Activated CD4-positive, alpha-beta memory T cell treated with anti-CD3 and anti-CD28 coated beads, Interleukin-2, amount 10 ng/mL, durations not matched to agents 7 days and 5 days (primary cell): Measurements from ENCODE around the gene FSTL4. TPM values are rescaled to one million over a fixed set of nuclear protein-coding genes. Genes with fewer than 3 reads are reported as not detected.

Experiments
- CTCF ChIA-PET: fragments of 350-600 bp; sonication (Branson Sonifier 250); formaldehyde crosslinking; loops from one replicate; lab custom pipeline; 2021; ENCODE audit warnings: antibody characterized with exemption, inconsistent platforms; lab: Charles Lee
- POLR2A ChIA-PET: fragments of 350-600 bp; sonication (Branson Sonifier 250); formaldehyde crosslinking; loops from one replicate; lab custom pipeline; 2021; ENCODE audit warnings: antibody characterized with exemption; lab: Charles Lee
- DNase-seq: peaks from one replicate; pipeline ENCODE4 v3.0.0-alpha.2; 2020
- H3K27ac Mint-ChIP-seq: one replicate; pipeline ENCODE4 v1.8.0; 2021; ENCODE audit warnings: mild to moderate bottlenecking, mixed read lengths
- H3K27me3 Mint-ChIP-seq: one replicate; pipeline ENCODE4 v1.8.0; 2021; ENCODE audit warnings: mixed read lengths
- H3K36me3 Mint-ChIP-seq: one replicate; pipeline ENCODE4 v1.8.0; 2021; ENCODE audit warnings: low read depth, mixed read lengths
- H3K4me1 Mint-ChIP-seq: one replicate; pipeline ENCODE4 v1.8.0; 2021; ENCODE audit warnings: mixed read lengths
- H3K4me3 Mint-ChIP-seq: one replicate; pipeline ENCODE4 v1.8.0; 2021; ENCODE audit warnings: mild to moderate bottlenecking, mixed read lengths
- H3K9me3 Mint-ChIP-seq: one replicate; pipeline ENCODE4 v1.8.0; 2021; ENCODE audit warnings: mixed read lengths
- total RNA-seq, 2 experiments: library from RNA; stranded (reverse); gene quantifications; one replicate each; pipeline ENCODE4 v1.2.3, GENCODE V29; 2021

Gene FSTL4
- total RNA-seq, 2 experiments from 2014 or later = not detected

GRCh38 chr5:133363807-133364587 is 248.3 kb downstream of the FSTL4 start:
- H3K4me3 Mint-ChIP-seq = no peak overlapping the region
- POLR2A ChIA-PET = no interaction called here
- H3K27me3 Mint-ChIP-seq = peaks cover 3% of the 10 kb centered on the region
- H3K36me3 Mint-ChIP-seq = no peaks in the 10 kb centered on the region
- no peak for DNase-seq
- CTCF ChIA-PET = no interaction called here
- H3K27ac Mint-ChIP-seq = no peak overlapping the region
- no peaks in the 10 kb centered on the region for H3K4me1 Mint-ChIP-seq
- H3K9me3 Mint-ChIP-seq = no peaks in the 10 kb centered on the region

GRCh38 chr5:133362438-133362837 is 249.9 kb downstream of the FSTL4 start:
- Mint-ChIP-seq H3K4me1 (no peaks in the 10 kb centered on the region), H3K36me3 (no peaks in the 10 kb centered on the region), H3K27ac (no peak overlapping the region), H3K9me3 (no peaks in the 10 kb centered on the region), H3K4me3 (no peak overlapping the region), H3K27me3 (peaks cover 3% of the 10 kb centered on the region)
- DNase-seq = no peak
- POLR2A ChIA-PET = no interaction called here
- CTCF ChIA-PET = no interaction called here

- no peaks in the 10 kb centered on the region for H3K9me3 Mint-ChIP-seq
- CTCF ChIA-PET = no interaction called here
- peaks cover 3% of the 10 kb centered on the region for H3K27me3 Mint-ChIP-seq
- H3K36me3 Mint-ChIP-seq = no peaks in the 10 kb centered on the region
- no peak for DNase-seq
- no peak overlapping the region for H3K27ac Mint-ChIP-seq
- no peak overlapping the region for H3K4me3 Mint-ChIP-seq
- POLR2A ChIA-PET = no interaction called here
- H3K4me1 Mint-ChIP-seq = no peaks in the 10 kb centered on the region
These were observed 250.4 kb downstream of the FSTL4 start for GRCh38 chr5:133361922-133362321.

GRCh38 chr5:133360693-133361472 is 251.5 kb downstream of the FSTL4 start:
- Mint-ChIP-seq H3K36me3 (no peaks in the 10 kb centered on the region), H3K4me1 (no peaks in the 10 kb centered on the region), H3K27ac (no peak overlapping the region), H3K9me3 (no peaks in the 10 kb centered on the region), H3K27me3 (peaks cover 2% of the 10 kb centered on the region), H3K4me3 (no peak overlapping the region)
- DNase-seq = no peak
- POLR2A ChIA-PET = no interaction called here
- CTCF ChIA-PET = no interaction called here

- no peaks in the 10 kb centered on the region for H3K36me3 Mint-ChIP-seq
- peaks cover 1% of the 10 kb centered on the region for H3K27me3 Mint-ChIP-seq
- no peaks in the 10 kb centered on the region for H3K4me1 Mint-ChIP-seq
- no peak for DNase-seq
- POLR2A ChIA-PET = no interaction called here
- CTCF ChIA-PET = no interaction called here
- no peak overlapping the region for H3K4me3 Mint-ChIP-seq
- H3K27ac Mint-ChIP-seq = no peak overlapping the region
- no peaks in the 10 kb centered on the region for H3K9me3 Mint-ChIP-seq
These were observed 252.5 kb downstream of the FSTL4 start for GRCh38 chr5:133359861-133360260.

- ChIA-PET POLR2A (no interaction called here), CTCF (no interaction called here)
- no peaks in the 10 kb centered on the region for H3K9me3 Mint-ChIP-seq
- no peaks in the 10 kb centered on the region for H3K36me3 Mint-ChIP-seq
- no peak for DNase-seq
- H3K4me3 Mint-ChIP-seq = no peak overlapping the region
- H3K27me3 Mint-ChIP-seq = no peaks in the 10 kb centered on the region
- no peaks in the 10 kb centered on the region for H3K4me1 Mint-ChIP-seq
- H3K27ac Mint-ChIP-seq = no peak overlapping the region
These were observed 254.1 kb downstream of the FSTL4 start for GRCh38 chr5:133358271-133358670.

- Mint-ChIP-seq H3K27me3 (no peaks in the 10 kb centered on the region), H3K9me3 (no peaks in the 10 kb centered on the region), H3K4me1 (no peaks in the 10 kb centered on the region), H3K36me3 (no peaks in the 10 kb centered on the region), H3K27ac (no peak overlapping the region), H3K4me3 (no peak overlapping the region)
- ChIA-PET CTCF (no interaction called here), POLR2A (no interaction called here)
- no peak for DNase-seq
These were observed 254.6 kb downstream of the FSTL4 start for GRCh38 chr5:133357758-133358157.

- POLR2A ChIA-PET = no interaction called here
- Mint-ChIP-seq H3K4me1 (no peaks in the 10 kb centered on the region), H3K36me3 (no peaks in the 10 kb centered on the region), H3K4me3 (no peak overlapping the region), H3K27me3 (no peaks in the 10 kb centered on the region), H3K27ac (no peak overlapping the region), H3K9me3 (no peaks in the 10 kb centered on the region)
- CTCF ChIA-PET = no interaction called here
- DNase-seq = peak; percentile 1
These were observed 255.3 kb downstream of the FSTL4 start for GRCh38 chr5:133356984-133357421.

- H3K36me3 Mint-ChIP-seq = no peaks in the 10 kb centered on the region
- ChIA-PET CTCF (no interaction called here), POLR2A (no interaction called here)
- H3K27ac Mint-ChIP-seq = no peak overlapping the region
- DNase-seq = peak; percentile 11
- H3K27me3 Mint-ChIP-seq = no peaks in the 10 kb centered on the region
- H3K4me3 Mint-ChIP-seq = no peak overlapping the region
- H3K9me3 Mint-ChIP-seq = no peaks in the 10 kb centered on the region
- H3K4me1 Mint-ChIP-seq = no peaks in the 10 kb centered on the region
These were observed 255.9 kb downstream of the FSTL4 start for GRCh38 chr5:133356396-133356983.

GRCh38 chr5:133354323-133355185 is 257.8 kb downstream of the FSTL4 start:
- POLR2A ChIA-PET = no interaction called here
- Mint-ChIP-seq H3K27me3 (peaks cover 4% of the 10 kb centered on the region), H3K36me3 (no peaks in the 10 kb centered on the region), H3K9me3 (no peaks in the 10 kb centered on the region), H3K4me1 (no peaks in the 10 kb centered on the region), H3K27ac (no peak overlapping the region), H3K4me3 (no peak overlapping the region)
- CTCF ChIA-PET = no interaction called here
- peak; percentile 7 for DNase-seq

- CTCF ChIA-PET = interaction anchor here (0.6 kb wide), 1 partner anchor 38 kb away, joined by 3 read pairs; no protein-coding TSS in a partner anchor
- H3K9me3 Mint-ChIP-seq = no peaks in the 10 kb centered on the region
- H3K27me3 Mint-ChIP-seq = peaks cover 6% of the 10 kb centered on the region
- DNase-seq = peak; percentile 6
- H3K4me3 Mint-ChIP-seq = no peak overlapping the region
- H3K27ac Mint-ChIP-seq = no peak overlapping the region
- H3K4me1 Mint-ChIP-seq = no peaks in the 10 kb centered on the region
- POLR2A ChIA-PET = no interaction called here
- H3K36me3 Mint-ChIP-seq = no peaks in the 10 kb centered on the region
These were observed 258.6 kb downstream of the FSTL4 start for GRCh38 chr5:133353741-133354140.

GRCh38 chr5:133348406-133348805 is 263.9 kb downstream of the FSTL4 start:
- H3K9me3 Mint-ChIP-seq = no peaks in the 10 kb centered on the region

More at GRCh38 chr5:133348406-133348805, 263.9 kb downstream of the FSTL4 start:
- ChIA-PET CTCF (no interaction called here), POLR2A (no interaction called here)
- Mint-ChIP-seq H3K4me3 (no peak overlapping the region), H3K4me1 (no peaks in the 10 kb centered on the region), H3K27me3 (peaks cover 24% of the 10 kb centered on the region), H3K36me3 (no peaks in the 10 kb centered on the region), H3K27ac (no peak overlapping the region)
- DNase-seq = no peak
